GM20431 (cell line): ENCODE measurements around the gene PIM3.

Experiments
- in situ Hi-C: fragments of 300-500 bp; cut with MseI, MboI; formaldehyde crosslinking; loops from one replicate; pipeline ENCODE4 v1.15.0; 2020; ENCODE audit warnings: low sequenced_read_pairs; ENCODE audit not compliant: unreplicated experiment

Gene PIM3

GRCh38 chr22:49999063-49999945 is 38.7 kb downstream of the PIM3 start:
- in situ Hi-C loops: no loop called here

- in situ Hi-C loops: no loop called here
Observed at GRCh38 chr22:49999946-50000586, 39.5 kb downstream of the PIM3 start.

- in situ Hi-C loops: no loop called here
Observed at GRCh38 chr22:50000587-50001387, 40.2 kb downstream of the PIM3 start.

GRCh38 chr22:50001388-50002231 is 41.0 kb downstream of the PIM3 start:
- in situ Hi-C loops: no loop called here

- in situ Hi-C loops: no loop called here
Observed at GRCh38 chr22:50002791-50003190, 42.2 kb downstream of the PIM3 start.

- in situ Hi-C loops: no loop called here
Observed at GRCh38 chr22:50004918-50005317, 44.3 kb downstream of the PIM3 start.

GRCh38 chr22:50007057-50007511 is 46.5 kb downstream of the PIM3 start:
- in situ Hi-C loops: no loop called here

- in situ Hi-C loops: no loop called here
Observed at GRCh38 chr22:50008151-50009040, 47.8 kb downstream of the PIM3 start.

- in situ Hi-C loops: no loop called here
Observed at GRCh38 chr22:50009251-50009650, 48.7 kb downstream of the PIM3 start.

- in situ Hi-C loops: no loop called here
Observed at GRCh38 chr22:50009765-50010675, 49.4 kb downstream of the PIM3 start.

GRCh38 chr22:50010676-50011446 is 50.3 kb downstream of the PIM3 start:
- in situ Hi-C loops: no loop called here

GRCh38 chr22:50011447-50012210 is 51.1 kb downstream of the PIM3 start:
- in situ Hi-C loops: no loop called here

- in situ Hi-C loops: no loop called here
Observed at GRCh38 chr22:50012211-50013181, 51.9 kb downstream of the PIM3 start, which contains the start of gene IL17REL. IL17REL (minus strand) TSS chr22:50012765; CDS start chr22:50012646, 119 bp downstream.
